ENCODE data around the gene DSTYK.
A peak's percentile ranks its signal among the peaks of the same experiment; 100 is the strongest.
"Not testable (repeated sequence)": the region's sequence is repeated elsewhere in the genome, so short reads cannot be mapped to it uniquely, and the experiment has no call there.

Gene DSTYK

GRCh38 chr1:205211839-205212536, 486 bp upstream of the DSTYK start:
- DNase-seq, result no peak

DNA sequence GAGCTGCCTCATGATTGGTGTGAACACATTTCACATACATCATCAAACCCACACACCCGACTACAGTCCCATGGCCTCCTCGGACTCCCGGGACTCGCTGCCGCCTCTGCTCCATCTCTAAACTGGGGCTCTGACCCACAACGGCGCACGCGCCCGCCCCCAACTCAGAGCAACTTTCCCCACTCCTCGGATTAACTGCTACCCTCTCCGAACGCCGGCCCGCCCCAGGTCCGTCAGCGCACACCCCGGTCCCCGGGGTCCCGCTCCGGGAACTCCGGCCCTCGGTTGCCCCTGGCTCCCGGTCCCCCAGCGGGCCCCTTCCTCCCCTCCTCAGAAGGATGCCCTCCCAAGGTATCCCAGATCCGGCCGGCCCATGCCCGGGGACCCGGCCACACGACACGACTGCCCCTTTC, 740 bp downstream of the DSTYK start:
- no peak for DNase-seq

- DNase-seq, result no peak
Measured at GRCh38 chr1:205208811-205209210, 2.7 kb downstream of the DSTYK start.

DNA sequence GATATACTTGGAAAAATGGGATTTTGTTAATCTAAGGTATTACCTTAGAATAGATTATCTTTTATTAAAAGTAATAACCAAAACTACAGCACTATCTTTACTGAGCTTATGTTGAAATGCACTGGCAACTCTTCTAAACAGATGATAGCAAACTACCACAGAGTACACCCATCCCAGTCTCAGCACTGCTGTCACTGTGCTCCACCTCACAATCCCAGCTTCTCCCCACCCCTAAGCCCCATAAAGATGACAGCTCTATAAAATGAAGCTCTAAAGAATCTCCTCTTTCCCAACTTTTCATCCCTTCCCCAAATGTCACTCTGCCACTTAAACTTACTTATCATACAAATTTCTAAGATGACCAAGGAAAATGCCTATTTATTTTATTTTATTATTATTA, 6.4 kb downstream of the DSTYK start:
- no peak for DNase-seq

DNA sequence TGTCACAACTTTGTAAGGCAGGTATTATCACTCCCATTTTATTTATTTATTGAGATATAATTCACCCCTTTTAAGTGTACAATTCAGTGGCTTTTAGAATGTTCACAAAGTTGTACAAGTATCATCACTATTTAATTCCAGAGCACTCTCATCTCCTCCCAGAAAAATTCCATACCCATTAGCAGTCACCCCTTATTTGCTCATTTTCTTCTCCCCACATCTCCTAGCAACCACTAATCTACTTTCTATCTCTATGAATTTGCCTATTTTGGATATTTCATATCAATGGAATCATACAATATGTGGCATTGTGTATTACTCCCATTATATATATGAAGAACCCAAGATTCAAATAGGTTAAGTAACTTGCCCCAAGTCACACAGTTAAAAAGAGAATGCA, 7.0 kb downstream of the DSTYK start:
- peak; percentile 26 for DNase-seq

- no peak for DNase-seq
Measured at GRCh38 chr1:205199931-205200299, 11.6 kb downstream of the DSTYK start.

DNA sequence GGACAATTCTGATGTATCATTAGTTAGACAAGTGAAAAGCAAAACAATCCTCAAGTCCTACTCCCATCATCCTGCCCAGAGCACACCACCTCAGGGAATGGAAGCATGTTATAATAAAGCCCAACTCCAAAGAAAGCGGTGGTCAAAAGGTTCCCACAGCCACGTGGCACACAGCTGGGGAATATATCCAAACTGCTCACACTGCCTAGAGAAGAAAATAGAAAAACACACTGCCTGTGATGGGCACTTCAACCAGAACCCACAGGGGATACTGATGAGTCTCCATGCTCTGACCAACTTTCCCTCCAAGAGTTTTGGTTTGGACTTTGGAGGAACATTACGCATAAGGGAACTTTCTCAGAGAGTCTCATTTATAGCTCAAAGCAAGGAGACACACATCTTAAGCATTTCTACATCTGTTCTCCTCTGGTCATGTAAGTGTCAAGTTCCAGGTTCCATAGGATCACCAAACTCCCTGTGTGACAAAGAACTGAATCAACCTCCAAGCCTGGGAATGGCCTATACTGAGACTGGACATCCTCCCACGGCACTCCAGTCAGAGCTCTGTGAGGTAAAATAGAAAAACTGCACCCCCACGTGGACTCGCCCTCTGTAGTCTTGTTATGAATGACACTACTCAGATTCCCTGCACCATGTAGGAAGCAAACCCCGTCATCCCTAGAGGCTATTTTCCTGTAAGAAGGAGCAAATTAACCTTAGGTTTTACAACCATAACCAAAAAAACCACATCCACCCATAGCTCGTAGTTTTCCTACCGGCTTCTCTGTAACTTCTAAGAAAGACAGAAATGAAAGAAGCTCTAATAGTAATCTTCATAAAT, 12.2 kb downstream of the DSTYK start:
- no peak for DNase-seq

GRCh38 chr1:205192287-205192686, 19.2 kb downstream of the DSTYK start:
- DNase-seq, result no peak

GRCh38 chr1:205191622-205192021, 19.9 kb downstream of the DSTYK start:
- no peak for DNase-seq

GRCh38 chr1:205190845-205191577, 20.5 kb downstream of the DSTYK start:
- no peak for DNase-seq

DNA sequence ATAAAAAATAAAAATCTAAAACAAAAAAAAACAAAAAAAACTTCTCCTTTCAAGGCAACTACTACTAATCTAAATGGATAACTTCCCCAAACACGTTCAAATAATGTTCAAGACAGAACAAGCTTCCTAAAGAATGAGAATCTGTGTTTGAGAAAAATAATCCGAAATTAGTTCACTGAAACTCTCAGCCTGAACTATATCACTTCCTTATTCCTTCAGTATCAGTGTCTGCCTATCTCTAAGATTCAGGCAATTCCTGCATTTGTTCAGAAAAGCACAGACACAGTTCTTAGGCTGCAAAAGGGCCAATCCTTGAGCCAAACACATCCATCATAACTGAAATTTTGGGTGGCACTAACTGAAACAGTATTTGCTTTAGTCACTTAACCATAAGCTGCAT, 22.4 kb downstream of the DSTYK start:
- no peak for DNase-seq

- DNase-seq, result no peak
Measured at GRCh38 chr1:205188596-205188995, 22.9 kb downstream of the DSTYK start.

DNA sequence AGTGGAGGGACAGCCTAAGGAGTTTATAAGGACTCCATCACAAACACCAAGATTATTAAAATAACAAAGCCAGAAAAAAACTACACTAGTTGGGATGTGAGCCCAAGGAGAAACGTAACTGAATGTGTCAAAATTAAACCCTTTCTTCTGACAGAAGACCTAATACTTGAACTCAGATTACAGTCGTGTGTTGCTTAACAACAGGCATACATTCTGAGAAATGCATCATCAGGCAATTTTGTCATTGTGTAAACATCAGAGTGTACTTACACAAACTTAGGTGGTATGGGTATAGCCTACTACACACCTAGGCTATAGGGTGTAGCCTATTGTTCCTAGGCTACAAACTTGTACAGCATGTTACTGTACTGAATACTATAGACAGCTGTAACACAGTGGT, 23.4 kb downstream of the DSTYK start:
- DNase-seq, result no peak

DNA sequence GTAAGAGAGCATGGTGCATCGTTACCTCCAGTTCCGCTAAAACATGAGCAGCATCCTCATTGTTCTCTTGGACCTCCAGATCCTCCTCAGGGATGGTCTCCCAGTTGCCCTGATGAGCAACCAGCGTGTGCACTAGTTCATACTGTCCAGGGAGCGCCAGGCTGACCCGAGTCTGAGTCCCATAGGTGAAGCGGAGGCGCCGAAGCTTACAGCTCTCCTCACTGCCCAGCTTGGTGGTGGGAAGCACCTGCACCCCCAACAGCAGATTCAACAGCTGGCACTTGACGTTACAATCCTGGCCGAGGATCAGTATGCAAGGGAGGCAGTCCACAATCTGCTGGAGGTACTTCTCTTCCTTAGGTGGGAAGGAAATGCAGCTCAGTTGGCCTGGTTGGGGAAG, 24.1 kb downstream of the DSTYK start:
- no peak for DNase-seq

DNA sequence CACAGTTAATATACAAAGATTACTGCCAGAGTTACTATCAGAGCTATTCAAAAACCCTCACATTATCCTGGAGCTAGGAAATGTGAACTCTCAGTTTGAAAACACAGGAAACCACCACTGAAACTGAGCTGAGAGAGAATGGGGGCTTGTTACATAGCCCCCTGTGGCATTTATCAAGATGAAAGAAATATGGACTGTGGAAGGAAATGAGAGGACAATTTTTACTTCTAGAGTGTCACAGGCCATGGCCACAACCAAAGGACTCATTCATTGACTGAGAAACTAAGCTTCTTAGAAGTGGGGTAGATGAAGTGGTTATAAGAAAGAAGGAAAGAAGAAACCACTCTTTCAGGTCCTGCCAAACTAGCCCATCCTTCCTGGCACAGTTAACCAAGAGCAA, 25.3 kb downstream of the DSTYK start:
- DNase-seq, result no peak

GRCh38 chr1:205183676-205184335, 27.7 kb downstream of the DSTYK start:
- no peak for DNase-seq

DNA sequence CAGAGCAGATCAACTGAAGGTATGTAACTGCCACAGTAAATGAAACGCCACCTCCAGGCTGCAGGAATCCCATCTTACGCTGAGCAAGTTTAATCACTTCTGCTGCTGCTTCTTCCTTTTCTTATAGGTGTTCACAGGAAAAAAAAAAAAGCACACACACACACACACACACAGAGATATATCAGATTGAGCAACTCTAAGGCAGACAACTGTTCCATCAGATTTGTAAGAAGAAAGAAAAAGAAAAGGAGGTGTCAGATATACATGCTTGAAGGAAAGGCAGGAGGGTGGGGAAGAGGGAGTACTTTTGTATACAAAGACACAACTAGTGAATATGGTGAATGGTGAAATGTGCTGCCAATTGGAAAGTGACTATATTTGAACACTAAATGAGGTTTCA, 28.6 kb downstream of the DSTYK start:
- DNase-seq, result no peak

DNA sequence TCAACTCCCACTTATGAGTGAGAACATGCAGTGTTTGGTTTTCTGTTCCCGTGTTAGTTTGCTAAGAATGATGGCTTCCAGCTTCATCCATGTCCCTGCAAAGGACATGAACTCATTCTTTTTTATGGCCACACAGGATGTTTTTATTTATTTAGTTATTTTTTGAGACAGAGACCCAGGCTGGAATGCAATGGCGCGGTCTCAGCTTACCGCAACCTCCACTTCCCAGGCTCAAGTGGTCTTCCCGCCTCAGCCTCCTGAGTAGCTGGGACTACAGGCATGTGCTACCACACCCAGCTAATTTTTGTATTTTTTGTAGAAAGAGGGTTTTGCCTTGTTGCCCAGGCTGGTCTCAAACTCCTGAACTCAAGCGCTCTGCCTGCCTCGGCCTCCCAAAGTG, 31.2 kb downstream of the DSTYK start:
- not testable (repeated sequence) for DNase-seq

GRCh38 chr1:205179842-205180241, 31.7 kb downstream of the DSTYK start:
- no peak for DNase-seq

- DNase-seq, result no peak
Measured at GRCh38 chr1:205172729-205173366, 38.7 kb downstream of the DSTYK start.

GRCh38 chr1:205171369-205171768, 40.1 kb downstream of the DSTYK start:
- no peak for DNase-seq

DNA sequence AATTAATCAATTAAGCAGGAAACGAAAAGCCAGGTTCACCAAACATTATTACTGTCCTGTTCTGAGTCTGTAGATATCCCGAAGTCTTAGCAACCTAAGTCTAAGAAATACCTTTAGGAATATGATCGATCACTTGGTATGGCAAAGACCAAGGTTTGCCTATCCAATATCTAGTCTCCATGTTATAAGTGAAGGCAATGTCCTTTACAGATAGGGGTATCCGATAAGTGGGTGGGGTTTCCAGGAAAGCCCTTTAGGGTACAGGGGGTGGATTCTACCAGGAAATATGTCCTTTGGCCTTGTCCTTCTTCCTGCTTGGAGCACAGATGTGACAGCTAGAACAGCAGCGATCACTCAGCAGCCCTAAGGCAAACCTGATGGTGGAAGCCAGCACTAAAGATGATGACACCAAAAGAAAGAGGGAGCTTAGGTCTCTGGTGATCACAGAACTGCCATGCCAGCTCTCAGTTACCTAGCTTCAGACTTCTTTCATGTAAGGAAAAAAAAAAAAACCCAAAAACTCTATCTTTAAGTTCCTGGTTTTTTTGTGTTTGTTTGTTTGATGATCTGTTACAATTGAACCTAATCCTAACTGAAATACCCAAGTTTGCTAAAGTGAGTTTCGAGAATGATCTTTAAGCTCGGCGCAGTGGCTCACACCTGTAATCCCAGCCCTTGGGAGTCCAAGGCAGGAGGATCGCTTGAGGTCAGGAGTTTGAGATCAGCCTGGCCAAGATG, 40.8 kb downstream of the DSTYK start:
- no peak for DNase-seq

Measured in NCI-H1048 (cell line).